Measurements from ENCODE around the gene TRIM17.

Gene TRIM17

DNA sequence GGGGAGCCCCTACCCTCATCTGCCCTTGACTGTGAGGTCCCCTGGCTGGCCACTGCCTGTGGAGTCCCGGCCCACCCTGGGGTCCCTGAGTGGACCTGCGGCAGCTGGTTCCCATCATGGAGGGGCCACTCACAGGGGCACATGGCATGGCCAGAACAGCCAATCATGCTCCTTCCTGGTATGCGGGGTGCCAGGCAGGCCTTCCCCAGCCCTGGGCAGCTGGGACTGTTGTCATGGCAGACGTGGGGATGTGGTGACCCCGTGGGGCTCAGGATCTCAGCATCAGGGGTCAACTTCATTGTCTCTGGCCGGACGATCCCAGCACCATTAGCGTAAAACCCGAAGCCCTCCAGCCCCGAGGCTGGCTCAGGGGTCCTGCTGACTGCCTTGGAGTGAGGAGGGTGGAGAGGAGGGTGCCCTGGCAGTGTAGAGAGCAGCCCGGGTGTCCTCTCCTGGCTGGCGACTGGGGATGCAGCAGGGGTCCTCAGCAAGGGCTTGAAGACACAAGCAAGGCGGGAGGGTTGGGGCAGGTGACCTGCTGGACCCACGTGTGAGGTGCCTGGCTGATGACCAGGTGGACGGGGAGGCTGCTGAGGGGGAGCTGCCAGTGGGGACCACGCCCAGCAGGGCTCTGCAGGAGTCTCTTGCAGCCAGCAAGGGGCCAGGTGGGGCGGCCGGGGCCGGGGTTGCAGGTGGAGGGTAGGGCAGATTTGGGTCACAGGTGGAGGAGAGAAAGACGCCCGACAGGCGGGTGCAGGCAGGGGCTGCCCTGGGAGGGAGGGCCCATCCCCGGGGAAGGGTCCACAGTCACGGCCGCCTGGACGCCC is 55.1 kb downstream of the TRIM17 start:
- ChIA-PET CTCF (no interaction called here), POLR2A (no interaction called here)
- TF ChIP-seq, protein P1, sequence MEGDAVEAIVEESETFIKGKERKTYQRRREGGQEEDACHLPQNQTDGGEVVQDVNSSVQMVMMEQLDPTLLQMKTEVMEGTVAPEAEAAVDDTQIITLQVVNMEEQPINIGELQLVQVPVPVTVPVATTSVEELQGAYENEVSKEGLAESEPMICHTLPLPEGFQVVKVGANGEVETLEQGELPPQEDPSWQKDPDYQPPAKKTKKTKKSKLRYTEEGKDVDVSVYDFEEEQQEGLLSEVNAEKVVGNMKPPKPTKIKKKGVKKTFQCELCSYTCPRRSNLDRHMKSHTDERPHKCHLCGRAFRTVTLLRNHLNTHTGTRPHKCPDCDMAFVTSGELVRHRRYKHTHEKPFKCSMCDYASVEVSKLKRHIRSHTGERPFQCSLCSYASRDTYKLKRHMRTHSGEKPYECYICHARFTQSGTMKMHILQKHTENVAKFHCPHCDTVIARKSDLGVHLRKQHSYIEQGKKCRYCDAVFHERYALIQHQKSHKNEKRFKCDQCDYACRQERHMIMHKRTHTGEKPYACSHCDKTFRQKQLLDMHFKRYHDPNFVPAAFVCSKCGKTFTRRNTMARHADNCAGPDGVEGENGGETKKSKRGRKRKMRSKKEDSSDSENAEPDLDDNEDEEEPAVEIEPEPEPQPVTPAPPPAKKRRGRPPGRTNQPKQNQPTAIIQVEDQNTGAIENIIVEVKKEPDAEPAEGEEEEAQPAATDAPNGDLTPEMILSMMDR (IDR thresholded peaks at IDR 0.05; ENCODE audit: control extremely low read depth, extremely low read depth, low read depth, missing control alignments), result no peak
- no peak for DNase-seq (ENCODE audit: extremely low spot score)

DNA sequence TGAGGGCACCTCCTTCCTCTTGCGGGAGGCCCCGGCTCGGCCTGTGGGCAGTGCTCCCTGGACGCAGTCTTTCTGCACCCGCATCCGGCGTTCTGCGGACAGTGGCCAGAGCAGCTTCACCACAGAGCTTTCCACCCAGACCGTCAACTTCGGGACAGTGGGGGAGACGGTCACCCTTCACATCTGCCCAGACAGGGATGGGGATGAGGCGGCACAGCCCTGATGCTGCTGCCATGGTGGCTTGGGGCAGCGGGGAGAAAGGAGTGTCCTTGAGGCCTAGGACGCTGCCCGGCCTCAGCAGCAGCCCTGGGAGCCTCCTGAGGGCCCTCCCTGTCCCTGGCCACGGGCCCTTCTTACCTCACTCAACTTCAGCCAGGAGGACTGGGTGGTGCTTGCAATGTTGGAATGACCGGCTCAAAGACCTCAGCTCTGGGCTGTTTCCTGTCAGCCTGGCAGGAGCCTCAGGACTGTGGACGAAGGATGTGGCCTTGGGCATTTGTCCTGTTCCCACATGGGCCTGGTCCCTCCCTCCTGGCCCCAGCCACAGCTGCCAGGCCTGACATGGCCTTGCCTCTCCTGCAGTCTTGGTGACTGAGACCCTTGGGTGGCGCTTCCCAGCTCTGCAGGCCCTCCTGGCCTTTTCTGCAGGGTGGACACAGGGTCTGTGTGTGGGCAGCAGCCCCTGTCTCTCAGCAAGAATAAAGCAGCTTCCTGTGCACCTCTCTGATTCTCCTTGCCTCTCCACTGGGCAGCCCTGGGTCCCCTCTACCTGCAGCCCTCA is 55.9 kb downstream of the TRIM17 start:
- DNase-seq (ENCODE audit: extremely low spot score), result no peak
- CTCF ChIA-PET, result no interaction called here
- TF ChIP-seq, protein P1 (IDR thresholded peaks at IDR 0.05; ENCODE audit: control extremely low read depth, extremely low read depth, low read depth, missing control alignments), result no peak
- POLR2A ChIA-PET, result no interaction called here

DNA sequence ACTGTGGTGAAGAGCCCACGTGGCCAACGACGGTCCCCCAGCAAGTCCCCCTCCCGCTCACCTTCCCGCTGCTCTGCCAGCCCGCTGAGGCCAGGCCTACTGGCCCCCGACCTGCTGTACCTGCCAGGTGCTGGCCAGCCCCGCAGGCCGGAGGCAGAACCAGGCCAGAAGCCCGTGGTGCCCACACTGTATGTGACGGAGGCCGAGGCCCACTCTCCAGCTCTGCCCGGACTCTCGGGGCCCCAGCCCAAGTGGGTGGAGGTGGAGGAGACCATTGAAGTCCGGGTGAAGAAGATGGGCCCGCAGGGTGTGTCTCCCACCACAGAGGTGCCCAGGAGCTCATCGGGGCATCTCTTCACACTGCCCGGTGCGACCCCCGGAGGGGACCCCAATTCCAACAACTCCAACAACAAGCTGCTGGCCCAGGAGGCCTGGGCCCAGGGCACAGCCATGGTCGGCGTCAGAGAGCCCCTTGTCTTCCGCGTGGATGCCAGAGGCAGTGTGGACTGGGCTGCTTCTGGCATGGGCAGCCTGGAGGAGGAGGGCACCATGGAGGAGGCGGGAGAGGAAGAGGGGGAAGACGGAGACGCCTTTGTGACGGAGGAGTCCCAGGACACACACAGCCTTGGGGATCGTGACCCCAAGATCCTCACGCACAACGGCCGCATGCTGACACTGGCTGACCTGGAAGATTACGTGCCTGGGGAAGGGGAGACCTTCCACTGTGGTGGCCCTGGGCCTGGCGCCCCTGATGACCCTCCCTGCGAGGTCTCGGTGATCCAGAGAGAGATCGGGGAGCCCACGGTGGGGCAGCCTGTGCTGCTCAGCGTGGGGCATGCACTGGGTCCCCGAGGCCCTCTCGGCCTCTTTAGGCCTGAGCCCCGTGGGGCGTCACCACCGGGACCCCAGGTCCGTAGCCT is 56.8 kb downstream of the TRIM17 start:
- ChIA-PET CTCF (no interaction called here), POLR2A (no interaction called here)
- TF ChIP-seq, protein P1 (IDR thresholded peaks at IDR 0.05; ENCODE audit: control extremely low read depth, extremely low read depth, low read depth, missing control alignments), result no peak
- no peak for DNase-seq (ENCODE audit: extremely low spot score)

DNA sequence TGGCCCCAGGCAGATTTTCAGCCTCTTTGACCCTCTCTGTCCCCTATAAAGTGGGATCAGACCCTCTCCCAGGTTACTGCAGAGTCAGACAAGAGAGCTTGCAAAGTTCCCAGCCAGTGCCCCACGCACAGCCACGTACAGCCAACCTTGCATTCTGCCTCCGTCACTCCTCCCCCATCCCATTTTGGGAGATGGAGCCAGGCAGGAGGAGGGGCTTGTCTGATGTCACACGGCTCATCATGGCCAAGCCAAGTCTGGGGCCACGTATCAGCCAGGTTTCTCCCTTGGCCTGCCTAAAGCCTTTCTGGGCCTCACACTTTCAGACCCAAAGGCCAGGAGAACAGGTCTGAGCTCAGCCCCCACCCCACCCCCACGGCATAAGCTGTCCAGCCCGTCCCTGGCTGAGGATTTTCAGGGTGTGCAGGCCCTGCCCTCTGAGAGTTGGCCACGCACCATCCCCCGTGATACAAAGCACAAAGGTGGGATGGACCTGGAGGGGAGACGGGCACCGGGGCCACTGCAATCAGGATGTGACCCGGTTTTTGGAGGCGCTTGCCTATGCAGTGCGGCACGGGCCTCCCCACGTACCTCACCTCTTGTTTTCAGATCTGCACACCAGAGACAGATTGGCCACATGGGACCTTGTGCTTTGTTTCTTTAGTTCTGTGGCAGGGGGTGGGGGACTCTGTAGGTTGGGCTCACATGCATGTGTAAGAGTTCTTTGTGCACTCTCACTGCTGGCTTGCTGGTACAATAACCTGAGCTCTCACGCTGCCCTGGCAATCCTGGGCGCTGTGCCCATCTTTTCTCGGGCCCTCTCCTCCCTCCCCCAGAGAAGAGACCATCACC is 57.7 kb downstream of the TRIM17 start:
- CTCF ChIA-PET, result no interaction called here
- no peak for DNase-seq (ENCODE audit: extremely low spot score)
- POLR2A ChIA-PET, result no interaction called here
- TF ChIP-seq, protein P1 (IDR thresholded peaks at IDR 0.05; ENCODE audit: control extremely low read depth, extremely low read depth, low read depth, missing control alignments), result no peak

DNA sequence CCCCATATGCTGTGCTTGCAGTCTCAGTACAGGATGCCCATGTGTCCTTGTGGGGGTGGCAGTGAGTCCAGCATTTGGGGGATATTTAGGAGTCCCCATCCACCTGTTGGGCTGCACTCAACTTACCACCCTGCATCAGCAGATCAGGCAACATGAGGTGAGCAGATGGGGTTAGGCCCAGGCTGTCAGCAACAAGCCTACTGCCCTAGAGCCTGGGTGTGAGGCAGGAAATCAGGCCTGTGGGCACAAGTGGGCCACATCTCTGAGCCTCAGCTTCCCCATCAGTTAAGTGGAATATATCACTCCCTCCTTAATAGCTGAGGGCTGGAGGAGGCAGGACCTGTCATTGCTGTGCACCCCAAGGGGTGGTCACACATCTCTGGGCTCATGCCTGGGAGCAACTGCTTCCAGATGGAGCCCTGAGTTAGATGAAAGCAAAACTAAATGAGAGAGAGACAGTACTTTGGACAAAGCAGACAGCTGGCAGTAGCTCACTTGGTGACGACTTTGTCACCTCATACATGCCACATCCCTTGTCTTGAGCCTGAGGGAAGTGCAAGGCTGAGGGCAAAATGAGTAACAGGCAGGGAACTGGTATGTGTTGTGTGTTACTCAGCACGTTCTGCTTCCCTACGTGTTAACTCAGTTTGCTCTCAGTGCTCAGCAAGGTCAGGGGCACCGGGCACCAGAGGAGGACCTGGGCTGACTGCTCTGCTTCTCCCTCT is 58.5 kb downstream of the TRIM17 start:
- no peak for DNase-seq (ENCODE audit: extremely low spot score)
- TF ChIP-seq, protein P1 (IDR thresholded peaks at IDR 0.05; ENCODE audit: control extremely low read depth, extremely low read depth, low read depth, missing control alignments), result no peak
- ChIA-PET POLR2A (no interaction called here), CTCF (no interaction called here)

Measured in GM10248 (cell line).